ENCODE measurements around the gene RASGRF2.

RASGRF2 gene

DNA sequence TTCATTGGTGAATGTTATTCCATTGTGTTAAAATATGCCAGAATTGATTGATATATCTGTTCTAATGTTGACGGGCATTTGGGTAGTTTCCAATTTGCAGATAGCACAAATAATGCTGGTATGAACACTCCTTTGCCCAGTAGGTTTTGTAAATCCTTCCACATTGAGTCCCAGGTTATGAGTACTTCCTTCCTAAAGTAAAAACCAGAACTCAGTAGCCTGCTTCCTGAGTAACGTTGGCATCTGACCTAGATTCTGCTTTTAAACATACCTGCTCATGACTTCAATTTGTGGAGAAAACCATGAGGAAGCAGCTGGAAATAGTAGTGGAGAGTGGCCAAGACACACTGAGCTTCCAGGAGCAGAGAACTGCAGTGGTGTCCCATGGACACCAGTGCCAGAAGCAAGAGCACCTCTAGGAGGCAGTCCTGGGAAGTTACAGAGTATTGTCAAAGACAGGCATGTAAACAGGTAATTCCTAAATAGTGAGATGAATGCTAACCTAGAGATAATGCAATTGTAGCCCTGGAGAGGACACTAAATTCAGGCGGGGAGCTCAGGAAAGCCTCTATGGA, 24.3 kb upstream of the RASGRF2 start:
- no peaks in the 10 kb centered on the region for H3K36me3 ChIP-seq (ENCODE audit: insufficient read depth, low read length)
- no peak overlapping the region for H3K9ac ChIP-seq (ENCODE audit: insufficient read length)
- no peak for TF ChIP-seq FOXP2 (optimal IDR thresholded peaks at IDR 0.05; ENCODE audit: control extremely low read depth, extremely low read length, insufficient read depth)
- TF ChIP-seq POLR2AphosphoS5 (IDR thresholded peaks at IDR 0.05; ENCODE audit: borderline replicate concordance, low read depth, low read length) = no peak
- no peak for TF ChIP-seq EZH2 (IDR thresholded peaks at IDR 0.05)
- no peak overlapping the region for H3K27ac ChIP-seq
- DNase-seq (ENCODE audit: low read depth, low spot score) = no peak
- H3K4me3 ChIP-seq = no peak overlapping the region
- no peaks in the 10 kb centered on the region for H3K9me3 ChIP-seq (ENCODE audit: low read depth, low read length)

GRCh38 chr5:80936881-80937280, 23.3 kb upstream of the RASGRF2 start:
- TF ChIP-seq EZH2 (IDR thresholded peaks at IDR 0.05) (no peak), POLR2AphosphoS5 (IDR thresholded peaks at IDR 0.05; ENCODE audit: borderline replicate concordance, low read depth, low read length) (no peak), FOXP2 (optimal IDR thresholded peaks at IDR 0.05; ENCODE audit: control extremely low read depth, extremely low read length, insufficient read depth) (no peak)
- no peak overlapping the region for H3K4me3 ChIP-seq

DNA sequence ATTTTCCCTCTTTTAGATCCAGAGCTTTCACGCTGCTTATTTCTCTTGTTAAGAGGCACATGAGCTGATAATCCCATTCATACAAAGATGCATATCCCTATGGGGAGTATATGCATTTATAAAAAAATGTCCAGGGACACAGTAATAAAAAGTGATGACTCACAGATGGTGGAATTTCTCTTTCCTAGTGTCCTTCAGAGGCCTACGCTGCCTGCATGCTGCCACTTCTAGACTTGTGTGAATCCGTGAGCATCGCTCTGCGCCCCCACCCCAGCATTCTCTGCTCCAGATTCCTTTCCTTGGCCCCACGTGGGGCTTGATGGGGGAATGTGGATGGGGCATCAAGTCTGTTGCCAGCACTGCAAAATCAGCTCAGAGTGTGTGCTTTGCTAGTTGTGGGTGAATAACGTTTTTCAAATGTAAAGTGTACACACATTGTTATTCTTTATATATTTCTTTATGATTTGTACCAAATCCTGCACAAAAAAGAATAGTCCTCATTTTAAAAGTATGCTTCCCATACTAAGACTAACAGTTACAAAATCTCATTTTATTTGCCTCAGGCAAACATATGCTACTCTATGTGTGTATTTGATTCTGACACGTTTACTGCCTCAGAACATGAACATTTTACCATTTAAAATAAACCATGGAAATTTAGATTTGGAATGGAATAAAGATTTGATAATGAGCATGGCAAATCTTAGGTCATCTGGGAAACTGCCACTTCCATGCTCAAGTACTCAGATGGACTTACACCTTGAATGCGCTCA, 22.4 kb upstream of the RASGRF2 start:
- no peak overlapping the region for H3K9ac ChIP-seq (ENCODE audit: insufficient read length)
- no peaks in the 10 kb centered on the region for H3K9me3 ChIP-seq (ENCODE audit: low read depth, low read length)
- H3K27ac ChIP-seq = peak overlapping the region; percentile 4; the same call in 1 of the 2 replicates
- TF ChIP-seq FOXP2 (optimal IDR thresholded peaks at IDR 0.05; ENCODE audit: control extremely low read depth, extremely low read length, insufficient read depth) (no peak), EZH2 (IDR thresholded peaks at IDR 0.05) (no peak), POLR2AphosphoS5 (IDR thresholded peaks at IDR 0.05; ENCODE audit: borderline replicate concordance, low read depth, low read length) (no peak)
- H3K36me3 ChIP-seq (ENCODE audit: insufficient read depth, low read length) = no peaks in the 10 kb centered on the region
- H3K4me3 ChIP-seq = no peak overlapping the region
- DNase-seq (ENCODE audit: low read depth, low spot score) = no peak

More at GRCh38 chr5:80936881-80937280, 23.3 kb upstream of the RASGRF2 start:
- no peak for DNase-seq (ENCODE audit: low read depth, low spot score)
- Histone ChIP-seq H3K9me3 (ENCODE audit: low read depth, low read length) (no peaks in the 10 kb centered on the region), H3K27ac (peak overlapping the region; percentile 4; the same call in 1 of the 2 replicates), H3K36me3 (ENCODE audit: insufficient read depth, low read length) (no peaks in the 10 kb centered on the region), H3K9ac (ENCODE audit: insufficient read length) (no peak overlapping the region)

DNA sequence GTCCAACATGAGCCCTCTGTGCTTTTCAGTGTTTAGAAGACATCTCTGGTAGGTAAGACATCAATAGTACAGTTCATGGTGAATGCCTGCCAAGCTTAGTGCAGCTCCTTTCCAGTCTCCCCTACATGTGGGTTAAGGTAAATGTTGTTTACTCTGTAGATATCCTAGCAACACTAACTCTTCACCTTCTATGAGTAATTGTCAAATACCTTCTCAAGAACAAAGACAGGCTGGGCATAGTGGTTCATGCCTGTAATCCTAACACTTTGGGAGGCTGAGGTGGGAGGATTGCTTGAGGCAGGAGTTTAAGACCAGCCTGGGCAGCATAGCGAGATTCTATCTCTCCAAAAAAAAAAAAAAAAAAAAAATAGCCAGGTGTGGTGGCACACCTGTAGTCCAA, 18.7 kb upstream of the RASGRF2 start:
- TF ChIP-seq FOXP2 (optimal IDR thresholded peaks at IDR 0.05; ENCODE audit: control extremely low read depth, extremely low read length, insufficient read depth) (no peak), POLR2AphosphoS5 (IDR thresholded peaks at IDR 0.05; ENCODE audit: borderline replicate concordance, low read depth, low read length) (no peak), EZH2 (IDR thresholded peaks at IDR 0.05) (no peak)
- no peak for DNase-seq (ENCODE audit: low read depth, low spot score)
- H3K9me3 ChIP-seq (ENCODE audit: low read depth, low read length) = no peaks in the 10 kb centered on the region
- no peak overlapping the region for H3K9ac ChIP-seq (ENCODE audit: insufficient read length)
- no peak overlapping the region for H3K4me3 ChIP-seq
- H3K36me3 ChIP-seq (ENCODE audit: insufficient read depth, low read length) = no peaks in the 10 kb centered on the region
- no peak overlapping the region for H3K27ac ChIP-seq

- TF ChIP-seq POLR2AphosphoS5 (IDR thresholded peaks at IDR 0.05; ENCODE audit: borderline replicate concordance, low read depth, low read length) (no peak), FOXP2 (optimal IDR thresholded peaks at IDR 0.05; ENCODE audit: control extremely low read depth, extremely low read length, insufficient read depth) (no peak), EZH2 (IDR thresholded peaks at IDR 0.05) (no peak)
- H3K9ac ChIP-seq (ENCODE audit: insufficient read length) = no peak overlapping the region
- no peak for DNase-seq (ENCODE audit: low read depth, low spot score)
- no peaks in the 10 kb centered on the region for H3K9me3 ChIP-seq (ENCODE audit: low read depth, low read length)
- no peaks in the 10 kb centered on the region for H3K36me3 ChIP-seq (ENCODE audit: insufficient read depth, low read length)
- H3K27ac ChIP-seq = no peak overlapping the region
- no peak overlapping the region for H3K4me3 ChIP-seq
Observed at GRCh38 chr5:80951366-80951765, 8.8 kb upstream of the RASGRF2 start.

DNA sequence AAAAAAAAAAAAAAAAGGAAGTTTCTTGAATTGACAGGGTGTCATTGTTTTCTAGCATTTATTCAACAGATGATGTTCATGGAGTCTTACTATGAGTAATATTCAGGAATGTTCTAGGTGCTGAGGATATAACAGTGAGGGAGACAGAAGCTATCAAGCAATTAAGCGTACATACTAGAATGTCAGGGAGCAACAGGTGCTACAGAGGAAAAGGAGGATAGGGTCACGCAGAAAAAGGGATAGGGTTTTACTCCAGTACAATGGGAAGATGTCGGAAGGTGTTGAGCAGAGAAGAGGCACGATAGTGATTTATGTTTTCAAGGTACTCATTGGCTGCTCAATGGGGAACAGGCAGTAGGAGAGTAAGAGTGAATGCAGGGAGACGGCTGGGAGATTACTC, 6.6 kb upstream of the RASGRF2 start:
- Histone ChIP-seq H3K27ac (no peak overlapping the region), H3K36me3 (ENCODE audit: insufficient read depth, low read length) (no peaks in the 10 kb centered on the region)

DNA sequence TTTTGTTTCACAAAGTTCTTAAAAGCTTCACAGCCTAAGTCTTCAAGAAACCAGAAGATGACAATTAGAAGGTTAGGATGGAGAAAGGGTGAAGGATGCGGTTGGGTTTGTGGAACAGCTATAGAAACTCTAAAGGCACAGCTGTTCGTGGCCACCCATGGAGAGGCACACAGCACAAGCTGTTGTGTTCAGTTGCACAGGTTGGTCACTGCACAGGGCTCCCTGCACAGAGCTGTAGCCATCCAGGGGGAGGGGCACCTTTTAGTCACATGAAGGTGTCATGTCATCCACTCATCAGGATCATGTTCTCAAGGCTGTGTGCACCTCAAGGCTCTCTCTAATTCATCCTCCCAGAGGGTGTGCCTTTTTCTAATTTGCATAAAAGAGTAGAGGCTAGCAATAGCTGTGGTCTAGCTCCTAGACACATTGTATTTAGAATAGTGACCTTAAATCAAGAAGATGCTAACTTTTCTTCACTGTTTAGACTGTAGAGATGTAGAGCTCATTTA, 5.0 kb upstream of the RASGRF2 start:
- no peak for DNase-seq (ENCODE audit: low read depth, low spot score)
- TF ChIP-seq POLR2AphosphoS5 (IDR thresholded peaks at IDR 0.05; ENCODE audit: borderline replicate concordance, low read depth, low read length) (no peak), EZH2 (IDR thresholded peaks at IDR 0.05) (no peak)
- no peaks in the 10 kb centered on the region for H3K36me3 ChIP-seq (ENCODE audit: insufficient read depth, low read length)
- no peak overlapping the region for H3K27ac ChIP-seq
- H3K9ac ChIP-seq (ENCODE audit: insufficient read length) = no peak overlapping the region
- H3K9me3 ChIP-seq (ENCODE audit: low read depth, low read length) = no peaks in the 10 kb centered on the region
- no peak overlapping the region for H3K4me3 ChIP-seq

More for the DNA sequence above, 6.6 kb upstream of the RASGRF2 start:
- DNase-seq (ENCODE audit: low read depth, low spot score) = no peak
- H3K9me3 ChIP-seq (ENCODE audit: low read depth, low read length) = no peaks in the 10 kb centered on the region
- no peak overlapping the region for H3K9ac ChIP-seq (ENCODE audit: insufficient read length)
- H3K4me3 ChIP-seq = no peak overlapping the region
- no peak for TF ChIP-seq EZH2 (IDR thresholded peaks at IDR 0.05)
- TF ChIP-seq FOXP2 (optimal IDR thresholded peaks at IDR 0.05; ENCODE audit: control extremely low read depth, extremely low read length, insufficient read depth) = no peak
- no peak for TF ChIP-seq POLR2AphosphoS5 (IDR thresholded peaks at IDR 0.05; ENCODE audit: borderline replicate concordance, low read depth, low read length)

- H3K9me3 ChIP-seq (ENCODE audit: low read depth, low read length) = no peaks in the 10 kb centered on the region
- H3K9ac ChIP-seq (ENCODE audit: insufficient read length) = no peak overlapping the region
- H3K36me3 ChIP-seq (ENCODE audit: insufficient read depth, low read length) = no peaks in the 10 kb centered on the region
- no peak overlapping the region for H3K27ac ChIP-seq
- DNase-seq (ENCODE audit: low read depth, low spot score) = no peak
- H3K4me3 ChIP-seq = no peak overlapping the region
- TF ChIP-seq POLR2AphosphoS5 (IDR thresholded peaks at IDR 0.05; ENCODE audit: borderline replicate concordance, low read depth, low read length) (no peak), EZH2 (IDR thresholded peaks at IDR 0.05) (no peak), FOXP2 (optimal IDR thresholded peaks at IDR 0.05; ENCODE audit: control extremely low read depth, extremely low read length, insufficient read depth) (no peak)
Observed at GRCh38 chr5:80956272-80956671, 3.9 kb upstream of the RASGRF2 start.
